Measurements from ENCODE around the gene SELENOT. TPM values are rescaled to one million over a fixed set of nuclear protein-coding genes. Genes with fewer than 3 reads are reported as not detected.
"Not testable (repeated sequence)": the region's sequence is repeated elsewhere in the genome, so short reads cannot be mapped to it uniquely, and the experiment has no call there.

The SELENOT gene
- polyA plus RNA-seq, 1 experiment, result 321 TPM

GRCh38 chr3:150620002-150620689 is 17.0 kb downstream of the SELENOT start:
- Histone ChIP-seq H3K36me3 (ENCODE audit: control insufficient read depth, insufficient read depth, low read length) (no peaks in the 10 kb centered on the region), H3K4me3 (ENCODE audit: low read depth, low read length) (no peak overlapping the region), H3K27me3 (ENCODE audit: control insufficient read depth, insufficient read depth, low read length) (no peaks in the 10 kb centered on the region)
- no peak for DNase-seq (ENCODE audit: low read depth)
- CTCF ChIA-PET, result no interaction called here
- POLR2A ChIA-PET, result no interaction called here
- TF ChIP-seq CTCF (IDR thresholded peaks at IDR 0.05; ENCODE audit: insufficient read depth, low read depth, low read length), result no peak

- DNase-seq (ENCODE audit: low read depth); H3K36me3 ChIP-seq (ENCODE audit: control insufficient read depth, insufficient read depth, low read length); CTCF ChIA-PET; H3K27me3 ChIP-seq (ENCODE audit: control insufficient read depth, insufficient read depth, low read length); POLR2A ChIA-PET; H3K4me3 ChIP-seq (ENCODE audit: low read depth, low read length): not testable (repeated sequence)
Observed at GRCh38 chr3:150622955-150623354, 19.8 kb downstream of the SELENOT start.

GRCh38 chr3:150623945-150624344 is 20.8 kb downstream of the SELENOT start:
- DNase-seq (ENCODE audit: low read depth), result no peak
- ChIA-PET CTCF (no interaction called here), POLR2A (no interaction called here)
- Histone ChIP-seq H3K4me3 (ENCODE audit: low read depth, low read length) (no peak overlapping the region), H3K27me3 (ENCODE audit: control insufficient read depth, insufficient read depth, low read length) (no peaks in the 10 kb centered on the region), H3K36me3 (ENCODE audit: control insufficient read depth, insufficient read depth, low read length) (no peaks in the 10 kb centered on the region)
- no peak for TF ChIP-seq CTCF (IDR thresholded peaks at IDR 0.05; ENCODE audit: insufficient read depth, low read depth, low read length)

- Histone ChIP-seq H3K27me3 (ENCODE audit: control insufficient read depth, insufficient read depth, low read length) (no peaks in the 10 kb centered on the region), H3K36me3 (ENCODE audit: control insufficient read depth, insufficient read depth, low read length) (peaks cover 2% of the 10 kb centered on the region; the same call in 1 of the 2 replicates), H3K4me3 (ENCODE audit: low read depth, low read length) (no peak overlapping the region)
- POLR2A ChIA-PET, result no interaction called here
- DNase-seq (ENCODE audit: low read depth), result no peak
- no peak for TF ChIP-seq CTCF (IDR thresholded peaks at IDR 0.05; ENCODE audit: insufficient read depth, low read depth, low read length)
- CTCF ChIA-PET, result interaction anchor here (1.1 kb wide), 1 partner anchor 95 kb away, joined by 3 read pairs; no protein-coding TSS in a partner anchor
Observed at GRCh38 chr3:150626148-150626930, 23.2 kb downstream of the SELENOT start.

GRCh38 chr3:150627557-150627956 is 24.4 kb downstream of the SELENOT start:
- no peak overlapping the region for H3K4me3 ChIP-seq (ENCODE audit: low read depth, low read length)
- H3K36me3 ChIP-seq (ENCODE audit: control insufficient read depth, insufficient read depth, low read length), result peaks cover 2% of the 10 kb centered on the region; the same call in 1 of the 2 replicates
- ChIA-PET CTCF (no interaction called here), POLR2A (no interaction called here)
- no peak for DNase-seq (ENCODE audit: low read depth)
- no peak for TF ChIP-seq CTCF (IDR thresholded peaks at IDR 0.05; ENCODE audit: insufficient read depth, low read depth, low read length)
- H3K27me3 ChIP-seq (ENCODE audit: control insufficient read depth, insufficient read depth, low read length), result no peaks in the 10 kb centered on the region

Measured in BJ (cell line).